Measurements from ENCODE around the gene CCDC77. TPM values are rescaled to one million over a fixed set of nuclear protein-coding genes. Genes with fewer than 3 reads are reported as not detected.
"Not testable (repeated sequence)": the region's sequence is repeated elsewhere in the genome, so short reads cannot be mapped to it uniquely, and the experiment has no call there.

CCDC77 gene
- total and polyA plus RNA-seq, 2 experiments from 2014 or later, result 24.7 to 26.7 TPM

DNA sequence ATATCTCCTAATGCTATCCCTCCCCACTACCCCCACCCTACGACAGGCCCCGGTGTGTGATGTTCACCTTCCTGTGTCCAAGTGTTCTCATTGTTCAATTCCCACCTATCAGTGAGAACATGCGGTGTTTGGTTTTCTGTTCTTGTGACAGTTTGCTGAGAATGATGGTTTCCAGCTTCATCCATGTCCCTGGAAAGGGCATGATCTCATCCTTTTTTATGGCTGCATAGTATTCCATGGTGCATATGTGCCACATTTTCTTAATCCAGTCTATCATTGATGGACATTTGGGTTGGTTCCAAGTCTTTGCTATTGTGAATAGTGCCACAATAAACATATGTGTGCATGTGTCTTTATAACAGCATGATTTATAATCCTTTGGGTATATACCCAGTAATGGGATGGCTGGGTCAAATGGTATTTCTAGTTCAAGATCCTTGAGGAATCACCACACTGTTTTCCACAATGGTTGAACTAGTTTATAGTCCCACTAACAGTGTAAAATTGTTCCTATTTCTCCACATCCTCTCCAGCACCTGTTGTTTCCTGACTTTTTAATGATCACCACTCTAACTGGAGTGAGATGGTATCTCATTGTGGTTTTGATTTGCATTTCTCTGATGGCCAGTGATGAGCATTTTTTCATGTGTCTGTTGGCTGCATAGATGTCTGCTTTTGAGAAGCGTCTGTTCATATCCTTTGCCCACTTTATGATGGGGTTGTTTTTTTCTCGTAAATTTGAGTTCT, 30.5 kb upstream of the CCDC77 start:
- H3K27ac Mint-ChIP-seq; H3K4me3 Mint-ChIP-seq; H3K4me1 ChIP-seq (ENCODE audit: insufficient read depth); H3K27ac ChIP-seq (ENCODE audit: low read depth); H4K20me1 ChIP-seq (replicated peaks; ENCODE audit: insufficient read depth); H3K4me3 ChIP-seq; DNase-seq (ENCODE audit: low spot score); H3K4me1 Mint-ChIP-seq; H2AFZ ChIP-seq; ATAC-seq; H3K27me3 ChIP-seq (ENCODE audit: insufficient read depth); H3K79me2 ChIP-seq (replicated peaks; ENCODE audit: insufficient read depth); H3K9me2 ChIP-seq (ENCODE audit: insufficient read depth); H3K27me3 Mint-ChIP-seq (ENCODE audit: insufficient read depth, low read depth, poor library complexity); H3F3A ChIP-seq (replicated peaks; ENCODE audit: low read depth); H3K4me2 ChIP-seq: not testable (repeated sequence)
- peaks cover 29% of the 10 kb centered on the region for H3K36me3 ChIP-seq (ENCODE audit: insufficient read depth)
- Mint-ChIP-seq H3K9me3 (peaks cover 46% of the 10 kb centered on the region), H3K36me3 (ENCODE audit: low read depth) (peaks cover 96% of the 10 kb centered on the region)

DNA sequence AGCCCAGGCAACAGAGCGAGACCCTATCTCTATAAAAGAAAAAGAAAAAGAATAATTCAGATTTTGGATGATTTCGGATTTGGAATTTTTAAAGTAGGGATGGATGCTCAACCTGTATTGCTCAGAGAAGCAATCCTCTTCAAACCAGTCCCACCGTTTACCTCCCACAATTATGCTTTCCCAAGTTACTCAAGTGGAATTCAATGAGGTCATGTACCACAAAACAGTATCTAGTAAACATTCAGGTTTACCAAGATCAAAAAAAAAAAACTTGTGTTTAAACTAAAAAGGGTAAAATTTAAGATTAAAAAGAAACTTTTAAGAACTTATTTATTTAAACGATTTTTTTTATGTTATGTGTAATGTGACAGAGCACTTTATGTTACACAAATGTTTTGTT, 14.8 kb upstream of the CCDC77 start:
- ATAC-seq (no peak), DNase-seq (ENCODE audit: low spot score) (no peak)
- no peak overlapping the region for H3K27ac Mint-ChIP-seq
- Histone ChIP-seq H3K4me2 (0 out of 2 replicates have a peak overlapping the region, but pooled peaks have one; percentile 99), H3F3A (replicated peaks; ENCODE audit: low read depth) (no peaks in the 10 kb centered on the region), H4K20me1 (replicated peaks; ENCODE audit: insufficient read depth) (no peaks in the 10 kb centered on the region; the same call in 1 of the 2 replicates), H3K4me3 (no peak overlapping the region), H3K27me3 (ENCODE audit: insufficient read depth) (no peaks in the 10 kb centered on the region), H3K27ac (ENCODE audit: low read depth) (no peak overlapping the region), H3K9me2 (ENCODE audit: insufficient read depth) (no peaks in the 10 kb centered on the region), H3K36me3 (ENCODE audit: insufficient read depth) (peaks cover 26% of the 10 kb centered on the region; the same call in 1 of the 2 replicates), H3K79me2 (replicated peaks; ENCODE audit: insufficient read depth) (peaks cover 55% of the 10 kb centered on the region), H3K4me1 (ENCODE audit: insufficient read depth) (peaks cover 8% of the 10 kb centered on the region; the same call in 1 of the 2 replicates), H2AFZ (no peak overlapping the region)
- H3K9me3 Mint-ChIP-seq, result no peaks in the 10 kb centered on the region; the same call in 2 of the 3 replicates
- H3K27me3 Mint-ChIP-seq (ENCODE audit: insufficient read depth, low read depth, poor library complexity), result peaks cover 9% of the 10 kb centered on the region
- peaks cover 39% of the 10 kb centered on the region for H3K36me3 Mint-ChIP-seq (ENCODE audit: low read depth)
- H3K4me3 Mint-ChIP-seq, result 0 out of 3 replicates have a peak overlapping the region, but pooled peaks have one; percentile 12
- peaks cover 12% of the 10 kb centered on the region for H3K4me1 Mint-ChIP-seq
- TF ChIP-seq EZH2 (IDR thresholded peaks at IDR 0.05; ENCODE audit: low read depth, unreplicated experiment), result no peak
- no peak for TF ChIP-seq ZNF331 (CRISPR knock-in tag; IDR thresholded peaks at IDR 0.05; ENCODE audit: low read depth)
- TF ChIP-seq, protein P1, sequence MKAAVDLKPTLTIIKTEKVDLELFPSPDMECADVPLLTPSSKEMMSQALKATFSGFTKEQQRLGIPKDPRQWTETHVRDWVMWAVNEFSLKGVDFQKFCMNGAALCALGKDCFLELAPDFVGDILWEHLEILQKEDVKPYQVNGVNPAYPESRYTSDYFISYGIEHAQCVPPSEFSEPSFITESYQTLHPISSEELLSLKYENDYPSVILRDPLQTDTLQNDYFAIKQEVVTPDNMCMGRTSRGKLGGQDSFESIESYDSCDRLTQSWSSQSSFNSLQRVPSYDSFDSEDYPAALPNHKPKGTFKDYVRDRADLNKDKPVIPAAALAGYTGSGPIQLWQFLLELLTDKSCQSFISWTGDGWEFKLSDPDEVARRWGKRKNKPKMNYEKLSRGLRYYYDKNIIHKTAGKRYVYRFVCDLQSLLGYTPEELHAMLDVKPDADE (IDR thresholded peaks at IDR 0.05), result no peak
- no peak for TF ChIP-seq STAT1 (IDR thresholded peaks at IDR 0.05; ENCODE audit: unreplicated experiment)
- TF ChIP-seq, protein P2, sequence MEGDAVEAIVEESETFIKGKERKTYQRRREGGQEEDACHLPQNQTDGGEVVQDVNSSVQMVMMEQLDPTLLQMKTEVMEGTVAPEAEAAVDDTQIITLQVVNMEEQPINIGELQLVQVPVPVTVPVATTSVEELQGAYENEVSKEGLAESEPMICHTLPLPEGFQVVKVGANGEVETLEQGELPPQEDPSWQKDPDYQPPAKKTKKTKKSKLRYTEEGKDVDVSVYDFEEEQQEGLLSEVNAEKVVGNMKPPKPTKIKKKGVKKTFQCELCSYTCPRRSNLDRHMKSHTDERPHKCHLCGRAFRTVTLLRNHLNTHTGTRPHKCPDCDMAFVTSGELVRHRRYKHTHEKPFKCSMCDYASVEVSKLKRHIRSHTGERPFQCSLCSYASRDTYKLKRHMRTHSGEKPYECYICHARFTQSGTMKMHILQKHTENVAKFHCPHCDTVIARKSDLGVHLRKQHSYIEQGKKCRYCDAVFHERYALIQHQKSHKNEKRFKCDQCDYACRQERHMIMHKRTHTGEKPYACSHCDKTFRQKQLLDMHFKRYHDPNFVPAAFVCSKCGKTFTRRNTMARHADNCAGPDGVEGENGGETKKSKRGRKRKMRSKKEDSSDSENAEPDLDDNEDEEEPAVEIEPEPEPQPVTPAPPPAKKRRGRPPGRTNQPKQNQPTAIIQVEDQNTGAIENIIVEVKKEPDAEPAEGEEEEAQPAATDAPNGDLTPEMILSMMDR (conservative IDR thresholded peaks at IDR 0.05; ENCODE audit: low read depth in 2 of 2), result no peak
- TF ChIP-seq CREB1 (CRISPR knock-in tag; IDR thresholded peaks at IDR 0.05; ENCODE audit: low read depth), result no peak
- no peak for TF ChIP-seq JUNB (IDR thresholded peaks at IDR 0.05; ENCODE audit: unreplicated experiment)
- no peak for TF ChIP-seq POLR2AphosphoS5 (IDR thresholded peaks at IDR 0.05; ENCODE audit: low read depth)
- no peak for TF ChIP-seq ZNF114 (CRISPR knock-in tag; IDR thresholded peaks at IDR 0.05)
- no peak for TF ChIP-seq EZH2phosphoT487 (IDR thresholded peaks at IDR 0.05; ENCODE audit: unreplicated experiment)
- TF ChIP-seq NANOG (IDR thresholded peaks at IDR 0.05; ENCODE audit: borderline replicate concordance), result no peak
- TF ChIP-seq, protein P3, sequence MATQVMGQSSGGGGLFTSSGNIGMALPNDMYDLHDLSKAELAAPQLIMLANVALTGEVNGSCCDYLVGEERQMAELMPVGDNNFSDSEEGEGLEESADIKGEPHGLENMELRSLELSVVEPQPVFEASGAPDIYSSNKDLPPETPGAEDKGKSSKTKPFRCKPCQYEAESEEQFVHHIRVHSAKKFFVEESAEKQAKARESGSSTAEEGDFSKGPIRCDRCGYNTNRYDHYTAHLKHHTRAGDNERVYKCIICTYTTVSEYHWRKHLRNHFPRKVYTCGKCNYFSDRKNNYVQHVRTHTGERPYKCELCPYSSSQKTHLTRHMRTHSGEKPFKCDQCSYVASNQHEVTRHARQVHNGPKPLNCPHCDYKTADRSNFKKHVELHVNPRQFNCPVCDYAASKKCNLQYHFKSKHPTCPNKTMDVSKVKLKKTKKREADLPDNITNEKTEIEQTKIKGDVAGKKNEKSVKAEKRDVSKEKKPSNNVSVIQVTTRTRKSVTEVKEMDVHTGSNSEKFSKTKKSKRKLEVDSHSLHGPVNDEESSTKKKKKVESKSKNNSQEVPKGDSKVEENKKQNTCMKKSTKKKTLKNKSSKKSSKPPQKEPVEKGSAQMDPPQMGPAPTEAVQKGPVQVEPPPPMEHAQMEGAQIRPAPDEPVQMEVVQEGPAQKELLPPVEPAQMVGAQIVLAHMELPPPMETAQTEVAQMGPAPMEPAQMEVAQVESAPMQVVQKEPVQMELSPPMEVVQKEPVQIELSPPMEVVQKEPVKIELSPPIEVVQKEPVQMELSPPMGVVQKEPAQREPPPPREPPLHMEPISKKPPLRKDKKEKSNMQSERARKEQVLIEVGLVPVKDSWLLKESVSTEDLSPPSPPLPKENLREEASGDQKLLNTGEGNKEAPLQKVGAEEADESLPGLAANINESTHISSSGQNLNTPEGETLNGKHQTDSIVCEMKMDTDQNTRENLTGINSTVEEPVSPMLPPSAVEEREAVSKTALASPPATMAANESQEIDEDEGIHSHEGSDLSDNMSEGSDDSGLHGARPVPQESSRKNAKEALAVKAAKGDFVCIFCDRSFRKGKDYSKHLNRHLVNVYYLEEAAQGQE (IDR thresholded peaks at IDR 0.05; ENCODE audit: unreplicated experiment), result no peak

Measured in GM23338 (cell line).